H9 (cell line): ENCODE data around the gene DUSP2. TPM values are rescaled to one million over a fixed set of nuclear protein-coding genes. Genes with fewer than 3 reads are reported as not detected.

ENCODE experiments used
- DNase-seq: peaks from one replicate; pipeline ENCODE4 v3.0.0-alpha.2; 2017
- H2AFZ ChIP-seq: one replicate; pipeline ENCODE4 v1.6.1; 2013; ENCODE audit warnings: mild to moderate bottlenecking, low read length, control low read depth, moderate library complexity
- H2AK5ac ChIP-seq: 2 replicates; pipeline ENCODE4 v1.6.1; 2013; ENCODE audit warnings: low read length, control low read depth, mixed read lengths; ENCODE audit not compliant: insufficient read length
- H2BK120ac ChIP-seq: one replicate; pipeline ENCODE4 v1.6.1; 2013; ENCODE audit warnings: low read depth, mild to moderate bottlenecking, low read length, control low read depth, inconsistent platforms; ENCODE audit not compliant: poor library complexity, severe bottlenecking
- H2BK12ac ChIP-seq: 2 replicates; pipeline ENCODE4 v1.6.1; 2013; ENCODE audit warnings: low read length, control low read depth, mixed read lengths, low read depth; ENCODE audit not compliant: insufficient read length
- H2BK15ac ChIP-seq: 2 replicates; pipeline ENCODE4 v1.6.1; 2013; ENCODE audit warnings: low read depth, low read length, control low read depth
- H2BK20ac ChIP-seq: one replicate; pipeline ENCODE4 v1.6.1; 2013; ENCODE audit warnings: low read depth, mild to moderate bottlenecking, low read length, control low read depth, inconsistent platforms; ENCODE audit not compliant: poor library complexity, severe bottlenecking
- H2BK5ac ChIP-seq: 2 replicates; pipeline ENCODE4 v1.6.1; 2013; ENCODE audit warnings: low read length, control low read depth, mixed read lengths; ENCODE audit not compliant: insufficient read length
- H3K14ac ChIP-seq: 2 replicates; pipeline ENCODE4 v1.6.1; 2013; ENCODE audit warnings: low read length, control low read depth; ENCODE audit not compliant: insufficient read depth
- H3K18ac ChIP-seq: 2 replicates; pipeline ENCODE4 v1.6.1; 2013; ENCODE audit warnings: low read depth, mild to moderate bottlenecking, mixed read lengths, low read length, control low read depth; ENCODE audit not compliant: insufficient read length
- H3K23ac ChIP-seq: 2 replicates; pipeline ENCODE4 v1.6.1; 2013; ENCODE audit warnings: low read length, control low read depth, mixed read lengths, low read depth; ENCODE audit not compliant: insufficient read length
- H3K23me2 ChIP-seq: 2 replicates; pipeline ENCODE4 v1.6.1; 2013; ENCODE audit warnings: low read depth, mild to moderate bottlenecking, mixed read lengths, low read length, control low read depth; ENCODE audit not compliant: insufficient read length, poor library complexity, severe bottlenecking
- H3K27ac ChIP-seq: 2 replicates; pipeline ENCODE4 v1.5.1; 2013; ENCODE audit warnings: low read length, control low read depth, mixed read lengths, low read depth; ENCODE audit not compliant: insufficient read length
- H3K27me3 ChIP-seq: 2 replicates; pipeline ENCODE4 v1.6.1; 2013; ENCODE audit warnings: low read length, control low read depth, inconsistent platforms; ENCODE audit not compliant: insufficient read depth
- H3K4ac ChIP-seq: 2 replicates; pipeline ENCODE4 v1.6.1; 2013; ENCODE audit warnings: low read depth, mild to moderate bottlenecking, control low read depth, inconsistent platforms, low read length, moderate library complexity
- H3K4me1 ChIP-seq: 2 replicates; pipeline ENCODE4 v1.6.1; 2013; ENCODE audit warnings: low read length, control low read depth, inconsistent platforms; ENCODE audit not compliant: insufficient read depth
- H3K4me2 ChIP-seq: 2 replicates; pipeline ENCODE4 v1.6.1; 2013; ENCODE audit warnings: low read length, control low read depth, mixed read lengths; ENCODE audit not compliant: insufficient read length, insufficient read depth
- H3K56ac ChIP-seq: 2 replicates; pipeline ENCODE4 v1.6.1; 2013; ENCODE audit warnings: low read depth, mild to moderate bottlenecking, mixed read lengths, low read length, control low read depth; ENCODE audit not compliant: insufficient read length
- H3K79me1 ChIP-seq: 2 replicates; pipeline ENCODE4 v1.6.1; 2013; ENCODE audit warnings: low read depth, mild to moderate bottlenecking, moderate library complexity, low read length, control low read depth, inconsistent platforms; ENCODE audit not compliant: insufficient read depth, poor library complexity, severe bottlenecking
- H3K79me2 ChIP-seq: 2 replicates; pipeline ENCODE4 v1.6.1; 2013; ENCODE audit warnings: low read length, control low read depth, inconsistent platforms; ENCODE audit not compliant: insufficient read depth
- H3K9ac ChIP-seq: 2 replicates; pipeline ENCODE4 v1.6.1; 2013; ENCODE audit warnings: low read length, control low read depth, mixed read lengths; ENCODE audit not compliant: insufficient read length; ENCODE audit errors: extremely low read depth
- H3K9me3 ChIP-seq: one replicate; pipeline ENCODE4 v1.6.1; 2013; ENCODE audit warnings: low read depth, low read length, inconsistent platforms; ENCODE audit not compliant: control insufficient read depth
- H3T11ph ChIP-seq: one replicate; pipeline ENCODE4 v1.6.1; 2013; ENCODE audit warnings: mild to moderate bottlenecking, low read length, control low read depth, inconsistent platforms
- H4K20me1 ChIP-seq: one replicate; pipeline ENCODE4 v1.6.1; 2013; ENCODE audit not compliant: control insufficient read depth, insufficient read length, insufficient read depth
- H4K5ac ChIP-seq: 2 replicates; pipeline ENCODE4 v1.6.1; 2013; ENCODE audit warnings: low read depth, mild to moderate bottlenecking, mixed read lengths, low read length, control low read depth; ENCODE audit not compliant: insufficient read length
- H4K8ac ChIP-seq: replicated peaks from 2 replicates; pipeline ENCODE4 v1.6.1; 2013; ENCODE audit warnings: low read length, control low read depth, mixed read lengths, low read depth; ENCODE audit not compliant: insufficient read length
- H4K91ac ChIP-seq: 2 replicates; pipeline ENCODE4 v1.6.1; 2013; ENCODE audit warnings: low read depth, mild to moderate bottlenecking, moderate library complexity, mixed read lengths, low read length, control low read depth; ENCODE audit not compliant: insufficient read length
- H3K27ac Mint-ChIP-seq, 3 experiments: 2 replicates in 2 of 3; 3 replicates in 1 of 3; pipeline ENCODE4 v1.8.0; 2020 to 2021; ENCODE audit warnings: mixed read lengths in 3 of 3, mild to moderate bottlenecking in 1 of 3, moderate library complexity in 1 of 3
- H3K27me3 Mint-ChIP-seq: 2 replicates; pipeline ENCODE4 v1.8.0; 2021; ENCODE audit warnings: low read depth, mild to moderate bottlenecking, moderate library complexity, mixed read lengths
- H3K36me3 Mint-ChIP-seq, 3 experiments: 2 replicates in 2 of 3; 3 replicates in 1 of 3; pipeline ENCODE4 v1.8.0; 2020 to 2021; ENCODE audit warnings: low read depth in 3 of 3, mixed read lengths in 3 of 3; ENCODE audit not compliant: insufficient read depth in 1 of 3
- H3K4me1 Mint-ChIP-seq, 2 experiments: 2 replicates each; pipeline ENCODE4 v1.8.0; 2020; ENCODE audit warnings: mixed read lengths in 2 of 2
- H3K4me3 Mint-ChIP-seq, 2 experiments: 2 replicates in 1 of 2; 3 replicates in 1 of 2; pipeline ENCODE4 v1.8.0; 2020 to 2021; ENCODE audit warnings: mild to moderate bottlenecking in 2 of 2, mixed read lengths in 2 of 2, moderate library complexity in 1 of 2
- H3K9me3 Mint-ChIP-seq, 2 experiments: 2 replicates in 1 of 2; 3 replicates in 1 of 2; pipeline ENCODE4 v1.8.0; 2020; ENCODE audit warnings: mild to moderate bottlenecking in 2 of 2, mixed read lengths in 2 of 2, moderate library complexity in 1 of 2
- CTCF ChIP-seq: fragments of 200-600 bp; sonication (generic); conservative IDR thresholded peaks from 3 replicates; pipeline ENCODE4 v1.8.0; 2021; ENCODE audit warnings: antibody characterized with exemption, mild to moderate bottlenecking
- WGBS: extraction: QIAGEN DNeasy Blood & Tissue Kit; methylation state at CpG from one replicate; pipeline ENCODE4 v1.1.7; 2013; ENCODE audit warnings: missing lambda C conversion rate, low lambda C conversion rate, mixed read lengths; ENCODE audit not compliant: insufficient read length; ENCODE audit errors: extremely low coverage; 5-methylcytosine and 5-hydroxymethylcytosine counted together
- total RNA-seq: library from RNA; stranded (reverse); gene quantifications from 2 replicates; pipeline ENCODE4 v1.2.1, GENCODE V29; 2021

Gene DUSP2
- total RNA-seq, 1 experiment from 2014 or later: 14.9 TPM

- Histone ChIP-seq H3K23ac (no peak overlapping the region), H3K56ac (no peak overlapping the region), H2AK5ac (no peak overlapping the region), H2AFZ (no peak overlapping the region), H4K5ac (no peak overlapping the region), H3K4me1 (no peaks in the 10 kb centered on the region), H3K79me1 (no peaks in the 10 kb centered on the region), H3K79me2 (no peaks in the 10 kb centered on the region), H3K27me3 (no peaks in the 10 kb centered on the region; the same call in 1 of the 2 replicates), H3T11ph (no peak overlapping the region), H3K4ac (no peak overlapping the region), H3K4me2 (no peak overlapping the region), H3K18ac (no peak overlapping the region), H3K9ac (no peak overlapping the region), H3K27ac (no peak overlapping the region), H4K91ac (no peak overlapping the region), H2BK120ac (no peak overlapping the region), H3K23me2 (no peaks in the 10 kb centered on the region), H2BK5ac (no peak overlapping the region), H4K20me1 (no peaks in the 10 kb centered on the region), H2BK12ac (no peak overlapping the region), H3K14ac (no peak overlapping the region), H2BK15ac (no peak overlapping the region), H4K8ac (no peak overlapping the region), H3K9me3 (no peaks in the 10 kb centered on the region), H2BK20ac (no peak overlapping the region)
- no peak overlapping the region for H3K4me3 Mint-ChIP-seq
- peaks cover 8 to 10% of the 10 kb centered on the region in 2 experiments for H3K4me1 Mint-ChIP-seq
- no peaks in the 10 kb centered on the region; a peak in 1 of 7 replicates for H3K36me3 Mint-ChIP-seq
- DNase-seq: no peak
- WGBS: no CpG with 5 or more reads among the region's 11 CpGs
- no peak for TF ChIP-seq CTCF
- no peak overlapping the region for H3K27ac Mint-ChIP-seq
- no peaks in the 10 kb centered on the region for H3K9me3 Mint-ChIP-seq
- H3K27me3 Mint-ChIP-seq: peaks cover 42% of the 10 kb centered on the region
These were observed 21.3 kb downstream of the DUSP2 start for GRCh38 chr2:96123936-96124335.
